GM19438 (cell line): ENCODE results near the gene PCBP3.
"Not testable (repeated sequence)": the region's sequence is repeated elsewhere in the genome, so short reads cannot be mapped to it uniquely, and the experiment has no call there.

Source experiments
- ATAC-seq: cut with Tn5 transposase; IDR thresholded peaks from one replicate; pipeline ENCODE4 v1.9.1; 2021; ENCODE audit warnings: low read depth; ENCODE audit not compliant: unreplicated experiment

PCBP3 gene

GRCh38 chr21:45885597-45885929 lies 242.0 kb downstream of the PCBP3 start:
- no peak for ATAC-seq

- ATAC-seq, result not testable (repeated sequence)
These were observed 242.5 kb downstream of the PCBP3 start for GRCh38 chr21:45885930-45886601.

DNA sequence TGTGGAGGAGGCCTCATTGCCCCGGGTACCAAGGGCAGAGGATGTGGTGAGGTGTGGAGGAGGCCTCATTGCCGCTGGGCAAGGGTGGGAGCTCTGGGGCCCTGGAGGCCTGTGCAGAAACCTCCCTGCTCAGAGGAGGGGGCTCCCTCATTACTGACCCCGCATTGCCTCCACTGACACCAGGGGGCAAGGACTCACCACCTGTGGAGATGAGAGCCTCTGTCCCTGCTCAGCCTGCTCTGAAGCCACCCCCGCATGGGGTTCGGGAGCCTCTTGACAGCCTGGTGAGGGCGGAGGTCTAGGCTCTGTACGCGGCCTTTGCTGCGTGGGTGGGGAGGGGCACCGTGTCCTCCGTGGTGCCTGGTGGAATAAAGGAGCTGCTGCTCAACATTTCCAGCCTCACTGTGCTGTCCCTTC lies 243.1 kb downstream of the PCBP3 start:
- ATAC-seq, result no peak

DNA sequence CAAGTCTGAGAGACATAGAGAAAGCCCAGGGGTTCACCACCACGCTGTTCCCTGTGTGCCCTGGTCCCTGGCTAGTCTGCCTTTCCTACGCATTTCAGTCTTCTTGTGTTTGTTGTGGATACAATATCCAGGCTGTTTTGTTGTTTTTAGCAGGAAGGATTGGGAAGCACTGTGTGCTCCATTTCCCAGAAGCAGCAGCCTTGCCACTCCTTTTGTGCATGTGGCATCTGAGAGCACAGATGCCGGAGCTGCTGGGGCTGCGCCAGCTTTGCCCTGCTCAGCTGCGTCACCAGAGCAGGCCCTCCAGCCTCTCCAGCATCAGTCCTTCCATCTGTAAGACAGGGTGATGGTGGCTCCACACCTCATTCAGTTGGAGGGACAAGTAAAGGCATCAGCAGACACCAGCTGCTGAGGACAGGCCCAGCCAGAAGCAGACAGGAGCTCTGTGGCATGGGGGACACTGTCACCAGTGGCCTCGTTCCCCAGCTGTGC lies 243.6 kb downstream of the PCBP3 start:
- no peak for ATAC-seq

DNA sequence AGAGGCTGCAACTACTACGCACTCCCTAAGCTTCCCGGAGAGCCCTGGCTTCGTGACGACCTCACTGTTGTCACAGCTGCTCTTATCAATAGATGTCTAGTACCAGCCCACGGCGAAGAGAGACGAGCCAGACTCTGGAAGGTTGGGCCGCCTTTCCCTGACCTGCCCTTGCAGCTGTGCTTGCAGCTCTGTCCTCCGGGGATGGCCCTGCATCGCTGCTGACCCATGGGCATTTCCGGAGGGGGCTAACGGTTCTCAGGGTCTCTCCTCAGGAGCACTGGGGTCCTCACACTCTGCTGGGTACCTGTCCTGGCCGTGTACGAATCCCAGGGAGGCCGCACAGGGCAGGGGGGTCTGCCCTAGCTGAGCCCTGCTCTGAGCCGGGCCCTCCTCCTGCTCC lies 244.3 kb downstream of the PCBP3 start:
- no peak for ATAC-seq

- no peak for ATAC-seq
These were observed 245.0 kb downstream of the PCBP3 start for GRCh38 chr21:45888386-45889009.

- no peak for ATAC-seq
These were observed 245.7 kb downstream of the PCBP3 start for GRCh38 chr21:45889256-45889655.

DNA sequence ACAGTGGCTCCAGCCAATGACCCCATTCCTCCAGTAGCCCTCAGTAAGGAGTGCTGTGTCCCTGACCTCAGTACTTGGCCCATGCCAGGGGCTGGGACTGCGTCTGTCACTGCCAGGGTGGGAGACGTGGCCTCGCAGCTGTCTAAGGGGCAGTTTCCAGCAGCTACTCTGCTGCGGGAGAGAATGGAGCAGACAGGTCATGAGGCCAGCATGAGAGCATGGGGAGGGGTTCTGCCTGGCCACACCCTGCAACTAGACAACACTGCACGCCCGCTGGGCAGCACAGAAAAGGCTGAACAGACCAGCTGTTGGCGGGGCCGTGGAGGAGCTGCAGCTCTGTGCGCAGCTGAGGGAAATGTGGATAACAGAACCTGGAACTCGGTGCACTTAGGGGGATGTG lies 246.4 kb downstream of the PCBP3 start:
- ATAC-seq, result no peak

DNA sequence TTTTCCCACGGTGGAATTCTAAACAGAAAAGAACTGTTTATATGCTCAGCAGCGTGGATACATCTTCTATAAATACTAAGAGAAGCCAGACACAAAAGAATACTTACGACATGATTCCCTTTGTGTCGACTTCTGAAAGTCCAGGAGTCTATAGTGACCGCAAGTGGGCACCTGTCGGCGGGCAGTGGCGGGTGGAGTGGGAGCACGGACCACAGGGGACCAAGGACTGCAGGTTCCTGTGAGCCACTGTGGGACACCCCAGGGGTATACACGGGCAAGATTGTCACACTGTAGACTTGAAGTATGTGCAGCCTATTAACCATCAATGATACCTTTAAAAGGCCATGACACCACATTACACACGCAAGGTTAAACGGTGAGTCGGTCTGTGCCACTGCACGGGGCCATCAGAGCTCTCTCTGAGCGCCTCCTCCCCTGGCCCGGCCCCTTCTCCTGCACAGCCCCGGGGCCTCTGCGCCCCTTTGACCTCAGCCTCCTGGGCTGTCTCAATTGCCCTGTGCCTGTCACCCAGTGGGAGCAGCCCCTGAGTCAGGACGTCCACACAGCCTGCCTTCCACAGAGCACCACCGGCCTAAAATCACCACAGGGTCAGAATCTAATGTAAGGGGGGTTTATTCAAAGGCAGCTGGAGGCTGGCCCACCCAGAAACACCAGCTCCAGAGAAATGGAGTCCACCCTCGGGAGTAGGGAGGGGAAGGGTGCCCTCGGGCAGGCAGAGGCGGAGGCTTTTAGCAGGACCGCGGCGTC lies 248.0 kb downstream of the PCBP3 start:
- ATAC-seq, result no peak

DNA sequence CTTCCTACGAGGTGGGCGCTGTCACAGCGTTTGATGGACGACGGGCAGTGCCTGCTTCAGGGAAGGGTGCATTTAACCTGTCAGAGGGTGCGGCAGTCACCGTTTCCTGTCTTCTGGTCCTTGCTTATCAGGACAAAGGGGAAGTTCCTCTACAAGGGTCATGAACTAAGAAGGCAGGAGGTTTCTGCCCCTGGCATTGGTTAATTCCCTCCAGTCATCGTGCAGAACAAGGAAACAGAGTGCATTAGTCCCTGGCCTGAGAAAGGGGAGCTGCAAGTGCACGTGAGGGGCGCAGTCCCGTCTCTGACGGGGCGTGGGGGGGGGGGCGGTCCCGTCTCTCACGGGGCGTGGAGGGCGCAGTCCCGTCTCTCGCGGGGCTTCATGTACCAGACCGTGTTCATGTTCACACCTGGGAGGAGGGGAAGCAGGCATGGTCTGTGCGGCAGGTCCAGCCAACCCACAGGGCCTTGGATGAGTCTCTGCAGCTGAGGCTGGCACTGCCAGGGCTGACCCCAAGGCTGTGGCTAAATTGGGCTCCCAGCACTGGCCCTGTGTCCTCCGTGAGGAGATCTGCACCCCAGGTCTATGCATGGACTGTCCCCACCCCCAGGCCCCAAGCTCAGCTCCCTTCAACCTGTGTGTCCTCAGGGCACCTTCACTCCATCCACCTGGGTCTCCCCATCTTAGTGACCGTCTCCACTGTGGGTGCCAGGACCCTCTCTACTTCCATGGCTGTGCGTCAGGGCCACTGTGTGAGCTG lies 248.8 kb downstream of the PCBP3 start:
- ATAC-seq, result no peak

DNA sequence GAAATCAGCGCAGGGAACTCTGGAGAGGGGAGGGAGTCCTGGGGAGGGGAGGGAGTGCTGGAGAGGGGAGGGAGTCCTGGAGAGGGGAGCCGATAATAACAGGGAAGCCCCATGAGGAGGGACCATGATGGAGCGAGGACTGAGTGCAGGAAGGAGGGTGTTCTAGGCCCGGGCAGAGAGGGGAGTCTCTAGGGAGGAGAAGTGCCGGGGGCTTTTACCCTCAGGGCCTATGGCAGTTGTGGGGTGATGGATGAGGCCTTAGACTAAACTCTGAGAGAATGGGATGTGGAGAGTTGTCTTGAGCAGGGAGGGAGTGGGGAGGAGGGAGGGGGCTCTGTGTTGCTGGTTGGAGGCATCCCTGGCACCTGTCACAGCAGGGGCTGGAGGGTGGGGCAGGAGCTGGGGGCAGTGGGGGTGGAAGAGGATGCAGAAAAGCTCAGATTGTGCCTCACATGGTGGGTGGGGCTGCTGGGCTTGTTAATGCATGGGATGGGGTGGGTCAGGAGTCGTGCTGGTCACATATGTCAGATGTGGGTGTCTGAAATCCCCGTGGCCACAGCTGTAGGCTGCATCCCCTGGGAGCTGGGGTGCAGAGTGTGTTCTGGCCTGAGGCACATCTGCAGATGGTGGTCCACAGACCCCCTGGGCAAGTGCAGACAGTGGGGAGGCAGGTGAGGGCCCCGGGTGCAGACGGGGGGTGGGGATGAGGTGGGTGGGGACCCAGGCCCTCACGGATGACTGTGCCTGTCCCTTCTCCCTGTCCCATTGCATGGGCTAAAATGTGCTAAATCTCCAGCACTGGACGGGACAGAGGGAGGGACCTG lies 249.6 kb downstream of the PCBP3 start:
- no peak for ATAC-seq

- ATAC-seq, result no peak
These were observed 250.4 kb downstream of the PCBP3 start for GRCh38 chr21:45893740-45894449.

DNA sequence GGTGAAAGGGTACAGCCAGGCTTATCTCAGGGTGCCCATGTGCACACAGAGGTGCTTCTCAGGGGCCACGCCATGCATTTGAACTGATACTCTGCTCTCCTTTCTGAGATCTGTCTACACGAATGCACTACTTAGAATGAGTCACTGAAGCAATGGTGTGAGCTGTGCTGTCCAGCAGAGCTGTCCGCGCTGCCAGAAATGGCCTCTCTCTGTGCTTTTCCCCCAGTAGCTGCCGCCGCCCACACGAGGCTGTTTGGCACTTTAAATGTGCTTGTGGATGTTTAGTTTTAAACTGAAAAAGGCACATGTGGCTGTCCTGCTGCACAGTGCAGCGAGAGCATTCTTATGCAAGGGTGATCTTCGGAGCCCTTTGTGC lies 250.9 kb downstream of the PCBP3 start:
- no peak for ATAC-seq

DNA sequence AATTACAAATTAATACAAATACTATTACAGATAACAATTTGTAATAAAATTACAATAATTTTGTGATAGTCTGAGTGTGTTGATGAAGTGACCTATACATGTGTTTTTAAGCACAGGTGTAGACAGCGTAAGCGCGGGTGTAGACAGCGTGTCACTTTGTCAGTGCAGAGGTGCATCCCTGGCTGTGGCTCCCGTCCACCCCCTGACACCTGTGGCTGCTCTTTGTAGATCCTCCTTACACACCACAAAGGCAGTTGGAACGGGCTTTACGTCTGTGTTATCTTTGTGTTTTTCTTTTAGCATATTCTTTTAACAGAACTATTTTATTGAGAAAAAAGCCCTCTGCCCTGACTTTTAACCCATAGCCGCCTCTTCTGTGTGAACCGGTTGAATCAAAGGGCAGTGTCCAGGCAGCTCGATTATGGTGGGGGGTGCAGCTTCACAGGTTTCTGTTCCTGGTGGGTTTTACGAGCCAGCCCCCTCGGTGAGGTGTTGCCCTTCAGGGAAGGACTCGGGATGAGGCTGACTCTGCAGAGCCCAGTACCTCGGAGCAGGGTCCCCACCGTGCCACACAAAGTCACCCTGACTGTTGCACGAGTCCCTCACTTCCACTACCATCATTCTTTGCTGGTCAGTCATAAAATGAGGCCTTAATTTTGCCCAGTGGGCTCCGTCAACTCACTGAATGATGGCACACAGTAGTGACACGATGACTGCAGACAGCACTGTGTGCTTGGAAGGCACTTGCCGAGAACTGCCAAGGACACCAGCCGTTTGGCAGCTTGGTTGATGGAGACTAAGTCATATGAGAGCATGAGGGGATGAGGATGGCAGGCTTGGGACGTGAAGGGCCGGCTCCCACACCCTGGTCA lies 251.6 kb downstream of the PCBP3 start:
- ATAC-seq, result no peak

GRCh38 chr21:45895778-45896370 lies 252.3 kb downstream of the PCBP3 start:
- no peak for ATAC-seq

- ATAC-seq, result not testable (repeated sequence)
These were observed 252.9 kb downstream of the PCBP3 start for GRCh38 chr21:45896431-45896830.

GRCh38 chr21:45897191-45898027 lies 253.9 kb downstream of the PCBP3 start:
- ATAC-seq, result no peak

DNA sequence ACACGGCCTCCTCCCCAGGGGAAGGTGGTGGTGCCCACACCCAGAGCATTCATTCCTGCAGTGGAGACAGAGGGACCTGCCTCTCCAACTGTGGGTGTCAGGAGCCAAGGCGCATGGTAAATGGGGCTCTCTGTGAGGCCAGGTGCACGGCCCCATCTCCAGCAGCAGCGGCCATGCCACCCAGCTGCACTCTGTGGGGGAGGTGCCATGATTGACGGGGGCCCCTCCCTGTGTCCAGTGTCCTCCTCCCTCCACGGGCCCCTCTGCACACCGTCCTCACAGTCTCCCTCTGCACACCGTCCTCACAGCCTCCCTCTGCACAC lies 254.5 kb downstream of the PCBP3 start:
- no peak for ATAC-seq
